ENCODE results near the gene ZNF740. TPM values are rescaled to one million over a fixed set of nuclear protein-coding genes. Genes with fewer than 3 reads are reported as not detected.

ZNF740 gene
- total and polyA plus RNA-seq, 2 of the 4 experiments (the other 2 are of a cell fraction): 13.1 to 14.0 TPM

- POLR2A ChIA-PET (ENCODE audit: unreplicated experiment): interaction anchor here (0.6 kb wide), 1 partner anchor 11 kb away, joined by 28 read pairs; no protein-coding TSS in a partner anchor
- Histone ChIP-seq H4K8ac (ENCODE audit: low read depth in 2 of 2, low read length in 2 of 2) (peak overlapping the region; percentile 16 to 60; a peak in 3 of 4 replicates), H3K9me3 (ENCODE audit: control insufficient read depth, insufficient read depth, low read length) (no peaks in the 10 kb centered on the region), H3K9me1 (ENCODE audit: insufficient read depth, low read length) (peaks cover 22% of the 10 kb centered on the region), H2BK15ac (ENCODE audit: low read depth, low read length) (peak overlapping the region; percentile 78; the same call in 1 of the 3 replicates), H2BK20ac (ENCODE audit: low read depth, low read length) (no peak overlapping the region), H3K4me3 (ENCODE audit: insufficient read depth, low read depth, low read length) (no peak overlapping the region), H2BK120ac (ENCODE audit: low read depth, low read length) (peak overlapping the region; percentile 11; the same call in 1 of the 2 replicates), H3K23ac (ENCODE audit: low read depth, low read length) (no peak overlapping the region), H3K27ac (ENCODE audit: insufficient read depth, low read length) (no peak overlapping the region), H2AK9ac (replicated peaks; ENCODE audit: low read depth, low read length, poor library complexity) (no peak overlapping the region), H2AFZ (replicated peaks; ENCODE audit: low read length, poor library complexity) (peak overlapping the region; percentile 60), H3K79me1 (ENCODE audit: low read depth in 1 of 2, low read length in 2 of 2) (peaks cover 0 to 24% of the 10 kb centered on the region in 2 experiments; a peak in 2 of 4 replicates), H4K5ac (ENCODE audit: low read depth, low read length) (no peak overlapping the region), H3K36me3 (ENCODE audit: control insufficient read depth, insufficient read depth, low read length) (peaks cover 20% of the 10 kb centered on the region), H4K20me1 (ENCODE audit: insufficient read depth, low read length) (no peaks in the 10 kb centered on the region), H3K14ac (replicated peaks; ENCODE audit: low read depth, low read length) (peak overlapping the region; percentile 70; the same call in 1 of the 2 replicates), H3K4ac (ENCODE audit: low read depth, low read length) (0 out of 2 replicates have a peak overlapping the region, but pooled peaks have one; percentile 50), H3K4me1 (ENCODE audit: control insufficient read depth, insufficient read depth, low read length) (peaks cover 19% of the 10 kb centered on the region), H3K18ac (ENCODE audit: low read depth, low read length) (no peak overlapping the region), H4K91ac (ENCODE audit: insufficient read depth, low read depth, low read length) (peak overlapping the region; percentile 16; the same call in 1 of the 2 replicates), H2AK5ac (ENCODE audit: low read depth, low read length) (peak overlapping the region; percentile 59; the same call in 1 of the 2 replicates), H3K27me3 (ENCODE audit: control insufficient read depth, insufficient read depth, low read length) (no peaks in the 10 kb centered on the region), H2BK5ac (ENCODE audit: low read depth, low read length, poor library complexity, severe bottlenecking) (peak overlapping the region; percentile 0), H3K9ac (ENCODE audit: low read depth, low read length) (no peak overlapping the region), H3K56ac (ENCODE audit: extremely low read depth, insufficient read depth, low read length) (no peak overlapping the region), H3K4me2 (ENCODE audit: low read depth, low read length) (no peak overlapping the region)
- dilution Hi-C loops (cut with HindIII; ENCODE audit: low sequenced_read_pairs, unreplicated experiment): no loop called here
- no TSS peak for BruUV-seq (replicated peaks)
- CTCF ChIA-PET: interaction anchor here (0.6 to 1.5 kb wide), 2 partner anchors 13 to 217 kb away, joined by 3 to 6 read pairs; no protein-coding TSS in a partner anchor
- peak; percentile 79 for ATAC-seq (ENCODE audit: low read depth)
- no peak for TF ChIP-seq MAZ (IDR thresholded peaks at IDR 0.05; ENCODE audit: borderline replicate concordance, low read depth, low read length)
- TF ChIP-seq RFX5 (IDR thresholded peaks at IDR 0.05; ENCODE audit: low read depth, low read length): no peak
- TF ChIP-seq RCOR1 (IDR thresholded peaks at IDR 0.05; ENCODE audit: insufficient replicate concordance, low read length): no peak
- TF ChIP-seq CEBPB (IDR thresholded peaks at IDR 0.05; ENCODE audit: low read depth, low read length): no peak
- no peak for TF ChIP-seq ELK1 (IDR thresholded peaks at IDR 0.05; ENCODE audit: borderline replicate concordance, low read depth, low read length)
- no peak for TF ChIP-seq FOS (IDR thresholded peaks at IDR 0.05; ENCODE audit: low read depth, low read length)
- TF ChIP-seq POLR2A (IDR thresholded peaks at IDR 0.05; ENCODE audit: low read depth, low read length): no peak
- TF ChIP-seq, protein P1, sequence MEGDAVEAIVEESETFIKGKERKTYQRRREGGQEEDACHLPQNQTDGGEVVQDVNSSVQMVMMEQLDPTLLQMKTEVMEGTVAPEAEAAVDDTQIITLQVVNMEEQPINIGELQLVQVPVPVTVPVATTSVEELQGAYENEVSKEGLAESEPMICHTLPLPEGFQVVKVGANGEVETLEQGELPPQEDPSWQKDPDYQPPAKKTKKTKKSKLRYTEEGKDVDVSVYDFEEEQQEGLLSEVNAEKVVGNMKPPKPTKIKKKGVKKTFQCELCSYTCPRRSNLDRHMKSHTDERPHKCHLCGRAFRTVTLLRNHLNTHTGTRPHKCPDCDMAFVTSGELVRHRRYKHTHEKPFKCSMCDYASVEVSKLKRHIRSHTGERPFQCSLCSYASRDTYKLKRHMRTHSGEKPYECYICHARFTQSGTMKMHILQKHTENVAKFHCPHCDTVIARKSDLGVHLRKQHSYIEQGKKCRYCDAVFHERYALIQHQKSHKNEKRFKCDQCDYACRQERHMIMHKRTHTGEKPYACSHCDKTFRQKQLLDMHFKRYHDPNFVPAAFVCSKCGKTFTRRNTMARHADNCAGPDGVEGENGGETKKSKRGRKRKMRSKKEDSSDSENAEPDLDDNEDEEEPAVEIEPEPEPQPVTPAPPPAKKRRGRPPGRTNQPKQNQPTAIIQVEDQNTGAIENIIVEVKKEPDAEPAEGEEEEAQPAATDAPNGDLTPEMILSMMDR (conservative IDR thresholded peaks at IDR 0.05; ENCODE audit: low read depth, low read length): no peak
- TF ChIP-seq NFE2L2 (IDR thresholded peaks at IDR 0.05; ENCODE audit: low read depth, low read length): no peak
- no peak for TF ChIP-seq CHD1 (IDR thresholded peaks at IDR 0.05; ENCODE audit: low read depth, low read length)
- no peak for TF ChIP-seq SMC3 (IDR thresholded peaks at IDR 0.05; ENCODE audit: low read depth, low read length)
- in situ Hi-C loops (cut with MboI; ENCODE audit: low sequenced_read_pairs): no loop called here
- no CpG with 5 or more reads among the region's 11 CpGs for WGBS, 2 experiments (ENCODE audit: extremely low coverage in 2 of 2, insufficient read length in 1 of 2)
- DNase-seq: peak; percentile 81
- intact Hi-C loops (cut with micrococcal nuclease): no loop called here
Observed at GRCh38 chr12:53172352-53172751, 8.2 kb upstream of the ZNF740 start.
